Osteoblast (primary cell): ENCODE data around the gene TMEM178B. TPM values are rescaled to one million over a fixed set of nuclear protein-coding genes. Genes with fewer than 3 reads are reported as not detected.
"Not testable (repeated sequence)": the region's sequence is repeated elsewhere in the genome, so short reads cannot be mapped to it uniquely, and the experiment has no call there.

Source experiments
- DNase-seq: peaks from one replicate; pipeline ENCODE4 v3.0.0; 2011; ENCODE audit warnings: low spot score, mixed read lengths; ENCODE audit not compliant: insufficient read length; ENCODE audit errors: missing footprints
- H2AFZ ChIP-seq: 2 replicates; pipeline ENCODE4 v1.6.0; 2011; ENCODE audit warnings: mild to moderate bottlenecking, low read length
- H3K27ac ChIP-seq: 2 replicates; pipeline ENCODE4 v1.5.1; 2011; ENCODE audit warnings: mild to moderate bottlenecking, low read depth, low read length, moderate library complexity
- H3K27me3 ChIP-seq: 2 replicates; pipeline ENCODE4 v1.6.0; 2012; ENCODE audit warnings: mild to moderate bottlenecking, control low read depth, inconsistent platforms, low read length, moderate library complexity; ENCODE audit not compliant: insufficient read depth
- H3K36me3 ChIP-seq: 2 replicates; pipeline ENCODE4 v1.5.1; 2011; ENCODE audit warnings: mild to moderate bottlenecking, low read length, control low read depth, moderate library complexity; ENCODE audit not compliant: insufficient read depth
- H3K4me1 ChIP-seq: 2 replicates; pipeline ENCODE4 v1.5.1; 2011; ENCODE audit warnings: mild to moderate bottlenecking, low read length, control low read depth, moderate library complexity; ENCODE audit not compliant: insufficient read depth
- H3K4me2 ChIP-seq: 2 replicates; pipeline ENCODE4 v1.6.0; 2011; ENCODE audit warnings: mild to moderate bottlenecking, low read length; ENCODE audit not compliant: insufficient read depth
- H3K4me3 ChIP-seq: fragments of 200-600 bp; sonication (generic); 3 replicates; pipeline ENCODE4 v1.5.1; 2012; ENCODE audit warnings: mild to moderate bottlenecking, low read length, inconsistent platforms; ENCODE audit not compliant: insufficient read depth
- H3K79me2 ChIP-seq: 2 replicates; pipeline ENCODE4 v1.6.0; 2012; ENCODE audit warnings: mild to moderate bottlenecking, low read length, control low read depth, inconsistent platforms; ENCODE audit not compliant: insufficient read depth
- H3K9me3 ChIP-seq: 2 replicates; pipeline ENCODE4 v1.5.1; 2011; ENCODE audit warnings: low read depth, low read length, control low read depth
- H4K20me1 ChIP-seq: 2 replicates; pipeline ENCODE4 v1.6.0; 2012; ENCODE audit warnings: mild to moderate bottlenecking, low read length, control low read depth; ENCODE audit not compliant: insufficient read depth
- CTCF ChIP-seq: IDR thresholded peaks from 2 replicates; pipeline ENCODE4 v1.5.1; 2011; ENCODE audit warnings: mild to moderate bottlenecking, low read depth, low read length, moderate library complexity; ENCODE audit errors: extremely low read depth
- total RNA-seq: library from RNA; depleted of rRNA; stranded (reverse); fragments of >200 nt; gene quantifications from 2 replicates; pipeline ENCODE4 v1.2.3, GENCODE V29; 2012

Gene TMEM178B
- total RNA-seq, 1 donor, result 1.1 TPM

- Histone ChIP-seq H4K20me1 (peaks cover 3% of the 10 kb centered on the region), H2AFZ (no peak overlapping the region), H3K4me3 (no peak overlapping the region), H3K4me1 (no peaks in the 10 kb centered on the region), H3K27me3 (no peaks in the 10 kb centered on the region), H3K9me3 (no peaks in the 10 kb centered on the region), H3K36me3 (no peaks in the 10 kb centered on the region), H3K79me2 (no peaks in the 10 kb centered on the region), H3K27ac (no peak overlapping the region), H3K4me2 (no peak overlapping the region)
- no peak for DNase-seq
- no peak for TF ChIP-seq CTCF
These were observed 116.6 kb downstream of the TMEM178B start for GRCh38 chr7:141190495-141190894.

- Histone ChIP-seq H3K36me3 (no peaks in the 10 kb centered on the region), H3K4me2 (no peak overlapping the region), H3K27ac (no peak overlapping the region), H3K4me3 (no peak overlapping the region), H3K27me3 (no peaks in the 10 kb centered on the region), H3K9me3 (no peaks in the 10 kb centered on the region), H3K4me1 (no peaks in the 10 kb centered on the region), H4K20me1 (peaks cover 3% of the 10 kb centered on the region), H2AFZ (no peak overlapping the region), H3K79me2 (no peaks in the 10 kb centered on the region)
- DNase-seq, result no peak
- no peak for TF ChIP-seq CTCF
These were observed 117.4 kb downstream of the TMEM178B start for GRCh38 chr7:141191277-141191676.

DNA sequence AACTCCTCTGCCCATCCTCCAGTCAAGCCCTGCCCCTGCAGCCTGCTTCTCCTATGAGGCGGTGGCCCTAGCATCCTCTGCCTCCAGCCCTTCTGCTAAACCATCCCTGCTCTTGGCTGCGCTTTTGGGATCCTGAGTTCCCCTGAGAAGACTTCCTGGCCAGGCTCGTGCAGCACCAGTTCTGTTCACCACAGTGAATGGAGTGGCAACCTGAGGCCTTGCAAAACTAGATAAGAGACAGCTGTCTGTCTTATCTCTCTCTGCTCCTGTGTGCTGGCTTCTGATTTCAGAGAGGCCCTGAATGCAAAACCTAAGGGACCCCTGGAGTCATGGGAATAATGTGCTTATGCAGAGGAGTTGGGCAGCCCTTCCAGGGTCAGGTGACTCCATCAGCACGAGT is 119.2 kb downstream of the TMEM178B start:
- H4K20me1 ChIP-seq, result peaks cover 3% of the 10 kb centered on the region
- no peaks in the 10 kb centered on the region for H3K79me2 ChIP-seq
- no peaks in the 10 kb centered on the region for H3K9me3 ChIP-seq
- no peak for DNase-seq
- no peak overlapping the region for H2AFZ ChIP-seq
- no peak overlapping the region for H3K27ac ChIP-seq
- H3K4me3 ChIP-seq, result no peak overlapping the region
- H3K27me3 ChIP-seq, result no peaks in the 10 kb centered on the region
- no peaks in the 10 kb centered on the region for H3K4me1 ChIP-seq
- no peaks in the 10 kb centered on the region for H3K36me3 ChIP-seq
- TF ChIP-seq CTCF, result no peak
- no peak overlapping the region for H3K4me2 ChIP-seq

GRCh38 chr7:141195722-141196121 is 121.9 kb downstream of the TMEM178B start:
- H3K4me3 ChIP-seq, H2AFZ ChIP-seq, H3K4me2 ChIP-seq, H3K27me3 ChIP-seq, H3K36me3 ChIP-seq, H4K20me1 ChIP-seq, H3K79me2 ChIP-seq, DNase-seq, H3K9me3 ChIP-seq, H3K27ac ChIP-seq, H3K4me1 ChIP-seq: not testable (repeated sequence)
